OCI-LY1 (cell line): ENCODE data around the gene SLC6A19.

Experiments
- H2AFZ ChIP-seq: fragments of 200-600 bp; sonication (generic), shearing (Covaris generic); 2 replicates; pipeline ENCODE4 v1.6.0; 2014; ENCODE audit warnings: antibody characterized with exemption, mild to moderate bottlenecking, low read length
- H3F3A ChIP-seq: fragments of 200-600 bp; sonication (generic), shearing (Covaris generic); 2 replicates; pipeline ENCODE4 v1.6.0; 2014; ENCODE audit warnings: mild to moderate bottlenecking, antibody characterized with exemption, low read length, moderate library complexity; ENCODE audit not compliant: insufficient read depth
- H3K27ac ChIP-seq: fragments of 200-600 bp; sonication (generic); 2 replicates; pipeline ENCODE4 v1.5.1; 2014; ENCODE audit warnings: low read length, mixed run types, mild to moderate bottlenecking, low read depth; ENCODE audit not compliant: poor library complexity, severe bottlenecking
- H3K27me3 ChIP-seq: fragments of 200-600 bp; sonication (generic); 2 replicates; pipeline ENCODE4 v1.6.0; 2014; ENCODE audit warnings: antibody characterized with exemption, mild to moderate bottlenecking, low read length, moderate library complexity; ENCODE audit not compliant: insufficient read depth
- H3K36me3 ChIP-seq: fragments of 200-600 bp; sonication (generic); 2 replicates; pipeline ENCODE4 v1.6.1; 2014; ENCODE audit warnings: mild to moderate bottlenecking, antibody characterized with exemption, low read length, moderate library complexity, mixed read lengths; ENCODE audit not compliant: insufficient read depth
- H3K4me1 ChIP-seq: fragments of 200-600 bp; sonication (generic); 2 replicates; pipeline ENCODE4 v1.5.1; 2014; ENCODE audit warnings: mild to moderate bottlenecking, low read length, moderate library complexity; ENCODE audit not compliant: insufficient read depth, severe bottlenecking
- H3K4me2 ChIP-seq: fragments of 200-600 bp; sonication (generic), shearing (Covaris generic); 2 replicates; pipeline ENCODE4 v1.6.1; 2014; ENCODE audit warnings: low read length
- H3K4me3 ChIP-seq: fragments of 200-600 bp; sonication (generic); 2 replicates; pipeline ENCODE4 v1.5.1; 2014; ENCODE audit warnings: low read length, low read depth, mild to moderate bottlenecking, mixed read lengths; ENCODE audit not compliant: poor library complexity, severe bottlenecking
- H3K79me2 ChIP-seq: fragments of 200-600 bp; shearing (Covaris generic); 2 replicates; pipeline ENCODE4 v1.6.1; 2016; ENCODE audit warnings: mixed run types, low read length, mixed read lengths; ENCODE audit not compliant: insufficient read depth
- H3K9ac ChIP-seq: fragments of 200-600 bp; sonication (generic), shearing (Covaris generic); 2 replicates; pipeline ENCODE4 v1.6.1; 2014; ENCODE audit warnings: mild to moderate bottlenecking, low read length, mixed read lengths
- H3K9me2 ChIP-seq: fragments of 200-600 bp; sonication (generic), shearing (Covaris generic); 2 replicates; pipeline ENCODE4 v1.6.1; 2014; ENCODE audit warnings: low read depth, mild to moderate bottlenecking, low read length, mixed read lengths
- H3K9me3 ChIP-seq: fragments of 200-600 bp; shearing (Covaris generic); 2 replicates; pipeline ENCODE4 v1.6.1; 2014; ENCODE audit warnings: low read length, mixed read lengths
- H4K20me1 ChIP-seq: fragments of 200-600 bp; sonication (generic), shearing (Covaris generic); 2 replicates; pipeline ENCODE4 v1.6.0; 2016; ENCODE audit warnings: mild to moderate bottlenecking, low read length; ENCODE audit not compliant: insufficient read depth
- EZH2 ChIP-seq: fragments of 200-600 bp; sonication (generic), shearing (Covaris generic); IDR thresholded peaks from 2 replicates; pipeline ENCODE4 v1.8.0; 2017; ENCODE audit warnings: borderline replicate concordance, mixed run types, mild to moderate bottlenecking, antibody characterized with exemption, low read length, moderate library complexity, mixed read lengths
- TF ChIP-seq, protein P1 (sequence below): fragments of 200-600 bp; sonication (generic), shearing (Covaris generic); IDR thresholded peaks from 2 replicates; pipeline ENCODE4 v1.5.1; 2017; ENCODE audit warnings: mild to moderate bottlenecking, antibody characterized with exemption, low read length, moderate library complexity, mixed read lengths

Gene SLC6A19

DNA sequence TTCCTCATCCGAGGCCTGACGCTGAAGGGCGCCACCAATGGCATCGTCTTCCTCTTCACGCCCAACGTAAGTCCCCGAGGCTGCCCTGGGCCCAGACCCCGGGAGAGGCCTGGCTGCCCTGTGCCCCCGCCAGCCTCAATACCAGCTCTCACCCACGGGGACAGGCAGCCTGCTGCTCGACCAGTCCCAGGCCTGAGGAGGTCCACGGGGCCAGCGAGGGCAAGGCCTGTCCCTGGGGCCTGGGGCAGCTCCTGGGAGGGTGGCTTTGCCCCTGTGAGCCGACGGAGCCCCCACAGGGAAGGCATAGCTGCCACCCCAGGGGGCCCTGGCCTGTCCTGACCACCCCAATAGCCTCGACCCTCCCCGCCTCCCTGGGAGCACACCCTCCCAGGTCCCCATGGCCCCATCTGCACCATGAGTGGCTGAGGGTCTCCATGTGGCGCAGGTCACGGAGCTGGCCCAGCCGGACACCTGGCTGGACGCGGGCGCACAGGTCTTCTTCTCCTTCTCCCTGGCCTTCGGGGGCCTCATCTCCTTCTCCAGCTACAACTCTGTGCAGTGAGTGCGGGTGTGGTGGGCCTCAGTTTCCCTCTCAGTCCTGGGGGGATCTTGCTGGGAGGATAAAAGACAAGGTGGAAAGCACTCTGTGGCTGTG, 12.2 kb downstream of the SLC6A19 start:
- H3K9ac ChIP-seq = no peak overlapping the region
- no peaks in the 10 kb centered on the region for H3K4me1 ChIP-seq
- H3K4me2 ChIP-seq = no peak overlapping the region
- no peak overlapping the region for H3K27ac ChIP-seq
- no peaks in the 10 kb centered on the region for H3F3A ChIP-seq
- H3K9me3 ChIP-seq = no peaks in the 10 kb centered on the region
- TF ChIP-seq EZH2 = no peak
- TF ChIP-seq, protein P1, sequence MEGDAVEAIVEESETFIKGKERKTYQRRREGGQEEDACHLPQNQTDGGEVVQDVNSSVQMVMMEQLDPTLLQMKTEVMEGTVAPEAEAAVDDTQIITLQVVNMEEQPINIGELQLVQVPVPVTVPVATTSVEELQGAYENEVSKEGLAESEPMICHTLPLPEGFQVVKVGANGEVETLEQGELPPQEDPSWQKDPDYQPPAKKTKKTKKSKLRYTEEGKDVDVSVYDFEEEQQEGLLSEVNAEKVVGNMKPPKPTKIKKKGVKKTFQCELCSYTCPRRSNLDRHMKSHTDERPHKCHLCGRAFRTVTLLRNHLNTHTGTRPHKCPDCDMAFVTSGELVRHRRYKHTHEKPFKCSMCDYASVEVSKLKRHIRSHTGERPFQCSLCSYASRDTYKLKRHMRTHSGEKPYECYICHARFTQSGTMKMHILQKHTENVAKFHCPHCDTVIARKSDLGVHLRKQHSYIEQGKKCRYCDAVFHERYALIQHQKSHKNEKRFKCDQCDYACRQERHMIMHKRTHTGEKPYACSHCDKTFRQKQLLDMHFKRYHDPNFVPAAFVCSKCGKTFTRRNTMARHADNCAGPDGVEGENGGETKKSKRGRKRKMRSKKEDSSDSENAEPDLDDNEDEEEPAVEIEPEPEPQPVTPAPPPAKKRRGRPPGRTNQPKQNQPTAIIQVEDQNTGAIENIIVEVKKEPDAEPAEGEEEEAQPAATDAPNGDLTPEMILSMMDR = no peak
- H3K79me2 ChIP-seq = no peaks in the 10 kb centered on the region
- no peaks in the 10 kb centered on the region for H4K20me1 ChIP-seq
- H3K9me2 ChIP-seq = no peaks in the 10 kb centered on the region
- H3K36me3 ChIP-seq = no peaks in the 10 kb centered on the region
- no peak overlapping the region for H3K4me3 ChIP-seq
- H2AFZ ChIP-seq = no peak overlapping the region
- H3K27me3 ChIP-seq = no peaks in the 10 kb centered on the region; the same call in none of the 2 replicates

DNA sequence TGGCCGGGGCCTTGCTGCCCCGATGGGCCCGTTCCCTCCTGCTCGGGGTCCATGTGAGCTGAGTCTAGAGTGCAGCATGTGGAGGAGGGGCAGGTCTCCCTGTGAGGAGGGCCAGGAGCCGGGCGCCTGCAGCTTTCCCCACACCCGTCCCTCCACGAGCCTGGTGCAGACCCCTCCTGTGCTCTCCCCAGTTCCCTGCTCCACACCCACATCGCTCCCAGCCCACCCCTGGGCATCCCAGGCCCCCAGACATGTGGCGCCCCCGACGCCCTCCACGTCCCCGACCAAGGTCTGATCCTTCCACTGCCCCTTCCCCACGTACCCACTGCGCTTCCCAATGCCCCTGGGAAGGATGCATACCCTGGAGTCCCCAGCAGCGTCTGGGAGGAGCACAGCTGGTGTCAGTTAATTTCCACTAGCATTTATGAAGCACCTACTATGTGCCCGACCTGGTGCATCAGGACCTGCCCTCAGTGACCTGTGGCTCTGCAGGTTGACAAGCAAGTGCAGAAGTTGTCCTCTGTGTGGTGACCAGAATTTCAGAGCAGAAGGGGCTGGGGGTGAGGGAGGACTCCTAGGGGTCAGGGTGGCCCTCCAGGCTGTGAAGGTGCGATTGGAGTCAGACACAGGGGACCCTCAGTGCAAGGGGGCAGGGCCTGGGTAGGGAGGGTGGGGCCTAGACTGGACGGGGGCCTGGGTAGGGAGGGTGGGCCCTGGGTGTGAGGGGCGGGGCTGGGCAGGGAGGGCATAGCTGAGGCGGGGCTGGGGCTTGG, 13.0 kb downstream of the SLC6A19 start:
- Histone ChIP-seq H3K27me3 (no peaks in the 10 kb centered on the region; the same call in none of the 2 replicates), H3K9ac (no peak overlapping the region), H4K20me1 (no peaks in the 10 kb centered on the region), H3K4me3 (no peak overlapping the region), H3K4me2 (no peak overlapping the region), H3K79me2 (no peaks in the 10 kb centered on the region), H3K27ac (no peak overlapping the region), H3K9me2 (no peaks in the 10 kb centered on the region), H3F3A (no peaks in the 10 kb centered on the region), H3K4me1 (no peaks in the 10 kb centered on the region), H3K36me3 (no peaks in the 10 kb centered on the region), H2AFZ (no peak overlapping the region), H3K9me3 (no peaks in the 10 kb centered on the region)
- TF ChIP-seq, protein P1 = no peak
- TF ChIP-seq EZH2 = no peak

DNA sequence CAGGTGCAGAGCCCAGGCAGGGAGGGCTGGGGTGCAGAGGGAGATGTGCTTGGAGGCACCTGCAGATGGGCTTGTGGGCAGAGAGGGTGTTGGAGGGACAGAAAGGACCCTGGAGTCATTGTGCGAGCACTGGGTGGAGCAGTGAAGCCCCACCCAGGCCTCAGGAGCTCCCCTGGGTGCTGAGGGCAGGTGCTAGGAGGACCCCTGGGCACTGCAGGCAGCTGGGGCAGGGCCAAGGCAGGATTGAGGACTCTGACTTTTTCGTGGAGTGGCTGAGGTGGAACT, 13.5 kb downstream of the SLC6A19 start:
- H4K20me1 ChIP-seq = no peaks in the 10 kb centered on the region
- no peak overlapping the region for H3K9ac ChIP-seq
- no peaks in the 10 kb centered on the region for H3K79me2 ChIP-seq
- no peaks in the 10 kb centered on the region for H3K9me3 ChIP-seq
- H3K4me1 ChIP-seq = no peaks in the 10 kb centered on the region
- TF ChIP-seq EZH2 = no peak
- TF ChIP-seq, protein P1 = no peak
- H2AFZ ChIP-seq = no peak overlapping the region
- no peaks in the 10 kb centered on the region for H3K9me2 ChIP-seq
- no peak overlapping the region for H3K4me3 ChIP-seq
- no peak overlapping the region for H3K27ac ChIP-seq
- no peaks in the 10 kb centered on the region; the same call in none of the 2 replicates for H3K27me3 ChIP-seq
- no peaks in the 10 kb centered on the region for H3K36me3 ChIP-seq
- H3K4me2 ChIP-seq = no peak overlapping the region
- no peaks in the 10 kb centered on the region for H3F3A ChIP-seq
